ENCODE measurements around the gene TF.

The TF gene

GRCh38 chr3:133836497-133837158 is 90.4 kb downstream of the TF start:
- no peak for DNase-seq (ENCODE audit: low spot score)

DNA sequence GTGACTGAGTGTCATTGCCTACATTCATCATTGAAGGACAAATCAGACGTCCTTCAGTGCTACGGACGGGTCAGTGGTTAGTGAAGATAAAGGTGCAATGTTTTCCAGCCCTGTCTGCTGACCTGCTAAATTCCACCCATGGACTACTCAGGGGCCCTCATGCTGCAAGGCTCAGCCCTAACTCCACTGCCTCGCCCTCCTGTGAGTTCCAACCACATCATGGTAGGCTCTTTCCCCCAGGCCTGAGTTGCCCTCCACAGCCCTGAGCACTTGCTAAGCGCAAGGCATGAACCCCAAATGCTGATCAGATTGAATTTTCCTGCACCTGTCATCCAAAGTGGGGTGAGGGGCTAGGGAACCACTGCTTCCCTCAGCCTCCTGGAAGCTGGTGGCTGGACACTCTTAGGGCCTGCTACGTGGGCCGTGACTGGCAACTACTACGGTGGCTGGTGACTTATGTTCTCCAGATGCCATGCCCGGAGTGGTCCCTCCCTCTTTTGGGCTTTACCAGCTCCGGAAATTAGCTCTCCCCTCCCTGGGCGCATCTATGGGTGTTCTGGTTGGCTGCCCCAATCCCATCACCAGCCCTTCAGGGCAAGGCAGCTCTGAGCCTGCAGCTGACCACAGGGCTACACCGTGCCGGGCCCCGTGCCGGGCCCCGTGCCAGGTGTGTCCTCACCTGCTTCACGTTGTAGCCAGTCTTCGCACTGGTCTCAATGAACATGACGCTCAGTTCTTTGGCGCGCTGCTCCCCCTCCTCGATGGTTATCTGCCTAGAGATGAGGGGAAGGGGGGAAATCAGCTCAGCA is 91.5 kb downstream of the TF start:
- no peak for DNase-seq (ENCODE audit: low spot score)

DNA sequence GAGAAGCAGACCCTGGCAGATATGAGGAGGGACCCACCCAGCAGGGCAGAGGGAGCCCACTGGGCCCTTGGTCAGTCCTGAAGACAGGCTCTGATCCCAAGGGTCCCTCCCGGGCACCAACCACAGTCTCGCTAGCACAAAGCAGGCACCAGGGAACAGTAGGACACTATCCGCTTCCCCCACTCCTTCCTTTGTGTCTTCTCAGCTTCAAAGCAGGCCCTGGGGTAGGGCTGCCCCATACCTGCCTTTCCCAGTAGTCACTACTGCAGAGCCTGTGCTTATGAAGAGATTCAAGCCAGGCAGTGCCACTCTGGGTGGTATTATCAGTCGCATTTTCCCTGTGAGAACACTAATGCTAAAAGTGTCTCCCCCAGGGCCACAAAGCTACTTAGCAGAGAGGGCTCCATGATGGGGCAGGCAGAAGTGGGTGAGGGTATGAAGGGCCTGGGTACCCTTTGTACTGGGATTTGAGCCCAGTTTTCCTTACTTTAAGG is 92.2 kb downstream of the TF start:
- no peak for DNase-seq (ENCODE audit: low spot score)

DNA sequence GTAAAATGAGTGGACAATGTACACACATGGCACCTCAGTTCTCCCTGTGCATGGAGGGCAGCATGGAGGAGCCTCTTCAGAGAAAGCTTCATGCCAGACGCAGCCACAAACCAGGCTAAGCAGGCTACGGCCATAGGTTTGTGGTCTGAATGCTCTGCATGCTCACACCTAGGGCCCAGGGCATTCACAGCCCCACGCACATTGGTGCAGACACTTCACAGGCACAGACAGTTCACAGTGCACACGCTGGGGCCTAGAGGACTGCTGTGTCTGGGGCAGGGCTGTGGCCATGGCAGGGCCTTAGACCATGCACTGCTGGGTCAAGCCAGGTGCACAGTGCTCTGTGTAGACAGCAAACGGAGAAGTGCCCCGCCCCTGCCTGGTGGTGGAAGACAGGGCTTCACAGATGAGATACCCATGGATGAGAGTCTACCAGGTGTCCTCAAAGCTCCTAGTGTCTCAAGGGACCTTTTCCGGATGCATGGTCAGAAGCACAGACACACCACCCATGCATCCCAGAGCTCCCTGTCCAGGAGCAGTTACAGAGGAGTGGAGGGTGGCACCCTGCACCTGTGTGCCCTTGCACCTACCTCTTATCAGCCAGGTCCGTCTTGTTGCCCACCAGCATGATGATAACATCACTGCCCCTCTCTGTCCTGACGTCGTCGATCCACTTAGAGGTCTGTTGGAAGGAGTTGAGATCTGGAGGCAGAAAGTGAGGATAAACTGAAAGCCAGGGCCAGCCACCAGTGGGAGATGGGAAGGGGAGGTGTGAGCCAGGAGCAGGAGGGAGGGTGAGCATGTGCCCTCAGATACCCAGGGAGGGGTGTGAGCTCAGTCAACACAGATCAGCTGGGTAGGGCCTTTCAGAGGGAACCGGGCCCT is 93.0 kb downstream of the TF start:
- DNase-seq (ENCODE audit: low spot score), result no peak

- DNase-seq (ENCODE audit: low spot score), result no peak
Measured at GRCh38 chr3:133840055-133840737, 94.0 kb downstream of the TF start.

- no peak for DNase-seq (ENCODE audit: low spot score)
Measured at GRCh38 chr3:133840767-133841166, 94.6 kb downstream of the TF start.

GRCh38 chr3:133841196-133841595 is 95.0 kb downstream of the TF start:
- no peak for DNase-seq (ENCODE audit: low spot score)

DNA sequence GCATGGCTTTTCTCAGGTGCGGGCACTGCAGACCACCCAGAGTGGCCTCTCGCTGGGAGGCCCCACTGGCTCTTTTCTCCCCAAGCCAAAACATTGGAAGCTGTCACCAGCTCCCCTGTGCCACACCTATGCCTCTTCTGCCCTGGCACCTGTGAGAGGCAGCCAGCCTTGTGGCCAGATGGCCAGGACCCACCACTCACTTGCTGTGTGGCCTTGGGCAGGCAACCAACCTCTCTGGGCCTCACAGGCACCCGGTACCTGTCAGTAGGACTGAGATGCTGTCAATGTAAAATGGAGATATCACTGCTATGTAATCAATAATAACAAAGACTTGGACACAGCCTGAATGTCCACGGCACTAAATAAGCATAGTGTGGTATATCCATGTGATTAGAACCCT is 96.0 kb downstream of the TF start:
- DNase-seq (ENCODE audit: low spot score), result no peak

GRCh38 chr3:133843634-133844033 is 97.4 kb downstream of the TF start:
- no peak for DNase-seq (ENCODE audit: low spot score)

- no peak for DNase-seq (ENCODE audit: low spot score)
Measured at GRCh38 chr3:133845127-133845526, 98.9 kb downstream of the TF start.
